Measurements from ENCODE around the gene TRABD2B.

DNA sequence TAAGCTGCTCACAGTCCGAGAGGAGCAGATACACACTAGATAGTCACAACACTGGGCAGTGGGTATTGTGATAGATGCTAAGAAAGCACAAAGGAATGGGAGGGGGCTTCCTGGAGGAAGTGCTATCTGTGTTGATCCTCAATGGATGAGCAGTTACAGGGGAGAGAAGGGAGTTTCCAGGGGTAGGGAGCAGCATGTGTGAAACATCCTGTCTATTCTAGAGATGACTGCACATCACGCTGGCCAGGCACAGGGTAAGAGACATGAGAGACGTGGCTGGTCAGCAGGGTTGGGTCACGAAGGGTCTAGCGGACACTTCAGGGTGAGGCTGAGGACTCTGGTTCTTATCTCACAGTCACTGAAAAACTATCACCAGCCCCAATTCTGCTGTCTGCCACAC, 235.2 kb downstream of the TRABD2B start:
- no peak for TF ChIP-seq TAF1 (IDR thresholded peaks at IDR 0.05; ENCODE audit: borderline replicate concordance, insufficient read depth, low read length)
- TF ChIP-seq SIN3A (IDR thresholded peaks at IDR 0.05; ENCODE audit: borderline replicate concordance, insufficient read depth, low read length): no peak

Data from PFSK-1 (cell line).